ENCODE measurements around the gene C11orf52. TPM values are rescaled to one million over a fixed set of nuclear protein-coding genes. Genes with fewer than 3 reads are reported as not detected.

The C11orf52 gene
- total RNA-seq, 4 donors from 2014 or later = 7.5 to 10.4 (median 9.7) TPM

DNA sequence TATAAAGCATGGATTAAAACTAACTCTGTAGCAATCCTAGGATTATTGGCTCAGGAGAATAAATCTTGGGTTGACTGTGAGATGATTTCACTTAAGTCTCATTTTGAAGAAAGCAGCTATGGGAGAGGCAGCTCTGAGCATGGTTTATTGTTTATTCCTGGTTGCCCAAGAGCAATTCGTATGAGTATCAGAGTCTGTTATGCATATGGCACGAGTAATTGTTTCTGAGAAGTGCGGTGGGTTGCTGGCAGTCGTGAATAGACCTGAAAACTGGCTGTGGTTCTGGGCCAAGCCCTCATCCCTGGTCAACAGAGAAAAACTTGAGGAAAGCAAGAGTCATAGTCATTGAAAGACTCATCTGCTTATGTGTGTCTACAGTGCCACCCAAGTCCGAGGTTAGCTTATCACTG lies 45.2 kb downstream of the C11orf52 start:
- Histone ChIP-seq H3K27ac (no peak overlapping the region), H3K4me3 (no peak overlapping the region), H3K9me3 (no peaks in the 10 kb centered on the region), H3K27me3 (no peaks in the 10 kb centered on the region), H3K4me1 (no peaks in the 10 kb centered on the region), H3K36me3 (peaks cover 4% of the 10 kb centered on the region)
- no peak for TF ChIP-seq POLR2AphosphoS5 (IDR thresholded peaks at IDR 0.05)
- no peak for TF ChIP-seq CTCF (IDR thresholded peaks at IDR 0.05)
- TF ChIP-seq EP300 (IDR thresholded peaks at IDR 0.05) = no peak
- TF ChIP-seq POLR2A (IDR thresholded peaks at IDR 0.05) = no peak
- DNase-seq (ENCODE audit: low spot score in 2 of 2) = no peak
- WGBS = 85% methylated on average over 5 of the region's 5 CpGs

DNA sequence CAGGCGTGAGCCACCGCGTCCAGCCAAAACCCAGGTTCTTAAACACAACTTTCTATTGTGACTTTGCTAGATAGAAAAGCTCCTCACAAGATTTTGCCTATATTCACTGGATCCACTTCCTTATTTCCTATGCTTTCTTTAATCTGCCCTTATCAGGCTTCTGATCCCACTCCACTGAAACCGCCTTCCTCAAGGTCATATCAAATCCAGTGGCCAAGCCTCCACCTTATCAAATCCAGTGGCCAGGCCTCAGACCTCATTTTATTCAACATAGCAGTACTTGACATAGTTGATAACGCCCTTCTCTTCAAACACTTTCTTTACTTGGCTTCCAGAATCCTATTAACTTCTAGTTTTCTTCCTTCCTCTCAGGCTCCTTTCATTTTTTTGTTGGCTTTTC lies 48.0 kb downstream of the C11orf52 start:
- Histone ChIP-seq H3K36me3 (peaks cover 4% of the 10 kb centered on the region), H3K27ac (no peak overlapping the region), H3K4me3 (no peak overlapping the region), H3K27me3 (no peaks in the 10 kb centered on the region), H3K9me3 (no peaks in the 10 kb centered on the region), H3K4me1 (no peaks in the 10 kb centered on the region)
- no peak for TF ChIP-seq CTCF (IDR thresholded peaks at IDR 0.05)
- no peak for TF ChIP-seq POLR2A (IDR thresholded peaks at IDR 0.05)
- TF ChIP-seq EP300 (IDR thresholded peaks at IDR 0.05) = no peak
- no peak for TF ChIP-seq POLR2AphosphoS5 (IDR thresholded peaks at IDR 0.05)
- no peak for DNase-seq (ENCODE audit: low spot score in 2 of 2)
- 98% methylated on average over 5 of the region's 5 CpGs for WGBS

DNA sequence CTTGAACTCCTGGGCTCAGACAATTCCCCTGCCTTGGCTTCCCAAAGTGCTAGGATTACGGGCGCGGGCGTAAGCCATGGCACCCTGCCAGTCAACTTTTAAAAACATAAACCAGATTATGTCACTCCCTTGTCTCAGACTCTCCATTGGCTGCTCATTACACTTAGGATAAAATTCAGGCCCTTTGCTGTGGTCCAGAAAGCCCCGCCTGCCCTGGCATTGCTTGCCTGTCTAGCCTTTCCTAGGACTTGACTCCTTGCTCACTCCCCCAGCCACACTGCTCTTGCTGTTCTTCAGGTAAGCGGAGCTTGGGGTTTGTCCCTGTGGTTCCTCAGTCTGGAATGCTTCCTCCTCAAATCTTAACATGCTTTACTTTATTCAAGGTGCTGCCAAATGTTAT lies 48.9 kb downstream of the C11orf52 start:
- H3K36me3 ChIP-seq = peaks cover 4% of the 10 kb centered on the region
- WGBS = 67% methylated on average over 6 of the region's 6 CpGs
- H3K9me3 ChIP-seq = no peaks in the 10 kb centered on the region
- no peak for DNase-seq (ENCODE audit: low spot score in 2 of 2)
- no peak overlapping the region for H3K4me3 ChIP-seq
- no peaks in the 10 kb centered on the region for H3K27me3 ChIP-seq
- no peaks in the 10 kb centered on the region for H3K4me1 ChIP-seq
- no peak overlapping the region for H3K27ac ChIP-seq
- no peak for TF ChIP-seq POLR2AphosphoS5 (IDR thresholded peaks at IDR 0.05)
- TF ChIP-seq EP300 (IDR thresholded peaks at IDR 0.05) = no peak
- no peak for TF ChIP-seq POLR2A (IDR thresholded peaks at IDR 0.05)
- TF ChIP-seq CTCF (IDR thresholded peaks at IDR 0.05) = no peak

DNA sequence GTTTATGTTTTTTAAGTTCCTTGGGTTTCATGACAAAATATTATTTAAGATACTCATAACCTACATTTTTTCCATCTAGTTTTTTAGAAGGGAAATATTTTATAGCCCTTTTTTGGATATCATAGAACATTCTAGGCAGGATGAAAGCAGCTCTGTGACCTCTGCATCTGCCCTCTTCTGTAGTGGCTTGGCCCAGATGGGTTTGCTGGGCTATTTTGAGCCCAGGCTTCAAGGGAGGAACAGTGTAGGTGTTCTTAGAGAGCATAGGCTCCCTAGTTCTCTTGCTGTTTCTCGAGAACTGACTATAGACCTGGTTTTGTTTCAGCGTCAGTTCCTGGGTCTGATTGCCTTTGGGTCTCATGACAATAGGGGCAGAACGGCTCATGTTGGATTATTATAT lies 50.6 kb downstream of the C11orf52 start:
- Histone ChIP-seq H3K27ac (no peak overlapping the region), H3K36me3 (peaks cover 4% of the 10 kb centered on the region), H3K27me3 (no peaks in the 10 kb centered on the region), H3K4me3 (no peak overlapping the region), H3K9me3 (no peaks in the 10 kb centered on the region), H3K4me1 (no peaks in the 10 kb centered on the region)
- no peak for DNase-seq (ENCODE audit: low spot score in 2 of 2)
- WGBS = 87% methylated on average over 3 of the region's 3 CpGs
- no peak for TF ChIP-seq POLR2A (IDR thresholded peaks at IDR 0.05)
- TF ChIP-seq CTCF (IDR thresholded peaks at IDR 0.05) = no peak
- no peak for TF ChIP-seq POLR2AphosphoS5 (IDR thresholded peaks at IDR 0.05)
- TF ChIP-seq EP300 (IDR thresholded peaks at IDR 0.05) = no peak

- H3K36me3 ChIP-seq = no peaks in the 10 kb centered on the region
- H3K9me3 ChIP-seq = no peaks in the 10 kb centered on the region
- peaks cover 32% of the 10 kb centered on the region for H3K4me1 ChIP-seq
- H3K27ac ChIP-seq = no peak overlapping the region
- TF ChIP-seq POLR2A (IDR thresholded peaks at IDR 0.05) (no peak), EP300 (IDR thresholded peaks at IDR 0.05) (no peak), POLR2AphosphoS5 (IDR thresholded peaks at IDR 0.05) (no peak), CTCF (IDR thresholded peaks at IDR 0.05) (no peak)
- 73% methylated on average over 2 of the region's 2 CpGs for WGBS
- H3K4me3 ChIP-seq = no peak overlapping the region
- DNase-seq (ENCODE audit: low spot score in 2 of 2) = no peak
- no peaks in the 10 kb centered on the region for H3K27me3 ChIP-seq
Observed at GRCh38 chr11:111974446-111974845, 55.7 kb downstream of the C11orf52 start.

Measured in suprapubic skin (tissue), 4 donors.